ENCODE measurements around the gene DOCK11.

Gene DOCK11

DNA sequence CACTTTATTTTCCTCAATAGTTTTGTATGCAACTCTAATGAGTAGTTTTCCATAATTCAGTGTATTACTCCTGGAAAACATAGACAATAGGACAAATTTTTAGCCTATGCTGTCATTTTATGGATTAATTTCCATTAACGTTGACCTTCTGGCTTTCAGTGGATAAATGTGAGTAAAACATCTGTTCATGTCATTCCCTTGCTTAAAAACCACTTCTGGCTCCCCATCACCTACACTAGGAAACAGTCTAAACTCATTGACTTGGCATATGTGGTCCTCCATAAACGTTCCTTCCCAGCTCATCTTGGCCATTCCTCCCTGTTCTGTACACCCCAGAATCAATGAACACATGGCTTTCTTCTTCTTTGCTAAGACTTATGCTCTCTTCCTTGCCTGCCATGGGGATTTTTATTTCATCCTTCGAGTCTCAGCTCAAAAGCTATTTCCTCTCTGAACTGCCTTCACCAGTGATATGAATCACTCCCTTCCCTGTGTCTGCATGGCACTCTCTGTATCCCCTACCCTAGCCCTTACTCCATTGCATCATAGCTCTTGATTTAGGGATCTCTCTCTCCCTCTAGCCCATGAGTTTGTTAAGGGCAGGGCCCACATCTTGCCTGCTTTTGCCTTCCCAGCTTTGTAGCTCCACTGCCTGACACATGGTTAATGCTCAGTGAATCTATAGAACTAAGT is 34.8 kb downstream of the DOCK11 start:
- DNase-seq (ENCODE audit: low read depth), result no peak

DNA sequence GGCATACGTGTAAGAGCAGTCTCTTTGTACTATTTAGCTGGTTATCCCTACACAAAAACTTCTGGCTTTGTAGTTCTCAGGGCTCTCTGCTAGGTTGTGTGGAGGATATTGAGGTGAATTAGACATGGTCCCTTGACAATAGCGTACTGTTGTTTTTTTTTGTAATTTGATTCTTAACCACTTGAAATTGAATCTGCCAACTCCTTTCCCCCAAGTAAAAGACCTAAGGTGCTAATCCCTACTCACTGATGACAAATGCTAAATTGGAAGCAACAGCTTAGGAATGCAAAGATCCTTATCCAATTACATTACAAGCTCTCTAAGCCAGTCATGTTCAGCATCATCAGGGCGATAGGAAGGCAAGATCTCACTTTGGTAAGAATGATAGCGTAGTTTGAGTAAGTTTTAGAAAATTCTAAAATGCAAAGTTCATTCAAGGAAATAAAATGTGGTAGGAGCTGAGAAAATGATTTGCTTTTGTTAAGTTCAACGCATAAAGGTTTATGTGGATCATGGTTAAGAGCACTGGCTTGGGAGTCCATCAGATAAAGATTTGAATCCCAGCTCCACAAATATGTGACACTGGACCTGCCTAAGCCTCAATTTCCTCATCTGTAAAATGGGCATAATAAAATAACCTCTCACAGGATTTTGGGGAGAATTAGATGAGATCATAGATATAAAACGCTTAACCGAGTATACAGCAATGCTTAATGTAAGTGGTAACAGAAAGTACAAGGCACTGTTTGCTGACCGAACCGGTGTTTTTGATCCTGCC is 39.3 kb downstream of the DOCK11 start:
- no peak for DNase-seq (ENCODE audit: low read depth)

DNA sequence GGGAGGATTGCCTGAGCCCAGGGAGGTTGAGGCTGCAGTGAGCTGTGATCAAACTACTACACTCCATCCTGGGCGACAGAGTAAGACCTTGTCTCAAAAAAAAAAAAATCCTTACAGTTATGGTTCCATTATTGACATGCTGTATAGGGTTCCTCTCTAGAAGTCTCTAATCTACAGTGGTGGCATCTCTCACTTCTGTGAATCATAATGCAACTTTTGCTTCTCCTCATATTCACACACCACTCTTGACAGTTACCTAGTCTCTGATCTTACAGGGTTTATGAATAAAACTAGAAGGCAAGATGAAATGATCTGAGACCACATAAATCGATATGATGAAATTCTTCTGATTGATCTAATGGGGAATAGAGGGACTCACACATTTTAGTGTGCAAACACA is 40.6 kb downstream of the DOCK11 start:
- DNase-seq (ENCODE audit: low read depth), result no peak

DNA sequence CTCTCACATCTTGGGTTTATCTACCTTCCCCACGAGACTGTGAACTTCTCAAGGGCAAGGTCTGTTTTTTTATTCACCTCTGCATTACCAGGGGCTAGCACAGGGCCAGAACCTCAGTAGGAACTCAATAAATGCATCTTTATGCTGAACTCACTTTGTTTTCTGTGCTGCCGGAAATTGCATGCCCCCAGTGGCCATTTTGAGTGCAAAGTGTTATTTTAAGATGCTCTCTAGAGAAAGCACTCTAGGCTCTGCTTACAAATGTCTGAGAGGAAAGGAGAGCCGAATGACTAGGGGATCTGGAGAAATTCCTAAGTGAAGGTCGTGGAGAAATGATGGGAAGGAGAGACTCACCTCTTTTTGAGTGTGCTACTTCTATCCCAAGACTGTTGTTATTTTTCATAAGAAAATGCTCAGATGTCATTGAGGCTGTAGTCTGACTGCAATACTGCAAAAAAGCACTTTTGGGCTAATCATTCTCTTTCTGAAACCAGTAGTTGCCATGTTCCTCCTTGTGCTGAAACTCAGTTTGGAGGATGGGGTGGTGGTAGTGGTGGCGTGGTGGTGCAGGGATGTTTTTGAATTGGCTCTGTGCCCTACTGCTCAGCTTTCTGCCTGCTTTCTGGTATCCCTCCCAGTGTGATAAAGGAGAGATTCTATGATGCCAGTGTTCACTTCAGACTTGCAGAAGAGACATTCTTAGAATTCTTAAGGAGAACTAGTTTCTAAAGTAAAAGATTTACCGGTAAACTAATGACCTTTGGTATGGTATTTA is 41.3 kb downstream of the DOCK11 start:
- no peak for DNase-seq (ENCODE audit: low read depth)

DNA sequence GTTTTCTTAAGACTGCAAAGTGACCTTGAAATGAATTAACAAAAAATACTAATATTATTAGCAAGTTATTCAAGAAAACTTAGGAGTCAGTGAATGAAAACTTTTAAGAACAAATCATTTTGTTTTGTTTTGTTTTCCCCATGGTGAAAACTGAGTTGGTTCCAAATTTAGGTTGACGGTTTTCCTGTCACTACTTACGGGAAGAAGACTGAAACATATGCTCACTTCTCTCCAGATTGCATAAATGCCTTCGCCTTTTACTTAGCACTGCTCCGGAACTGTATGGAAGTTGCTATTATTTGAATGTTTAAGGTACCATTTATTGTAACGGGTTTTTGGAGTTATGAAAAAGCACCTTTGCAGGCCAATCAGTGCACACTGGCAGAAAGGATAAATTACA is 42.8 kb downstream of the DOCK11 start:
- DNase-seq (ENCODE audit: low read depth), result no peak

DNA sequence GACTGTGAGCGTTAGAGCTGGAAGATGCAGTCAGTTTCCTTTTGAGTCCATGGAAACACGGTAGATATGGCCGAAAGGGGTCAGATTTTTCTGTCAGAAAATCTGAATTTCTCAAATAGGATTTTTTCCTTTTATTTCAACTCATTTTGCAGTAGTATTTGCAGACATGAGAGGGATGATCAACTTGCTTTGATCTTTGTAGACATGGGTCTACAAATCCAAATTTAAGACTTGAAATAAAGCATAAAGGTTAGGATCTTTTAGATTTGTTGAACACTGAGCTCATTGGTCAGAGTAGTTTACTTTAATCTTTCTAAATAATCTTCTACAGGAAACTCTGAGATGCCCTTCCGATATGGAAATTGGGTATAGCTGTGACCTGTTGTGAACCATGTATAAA is 44.7 kb downstream of the DOCK11 start:
- no peak for DNase-seq (ENCODE audit: low read depth)

DNA sequence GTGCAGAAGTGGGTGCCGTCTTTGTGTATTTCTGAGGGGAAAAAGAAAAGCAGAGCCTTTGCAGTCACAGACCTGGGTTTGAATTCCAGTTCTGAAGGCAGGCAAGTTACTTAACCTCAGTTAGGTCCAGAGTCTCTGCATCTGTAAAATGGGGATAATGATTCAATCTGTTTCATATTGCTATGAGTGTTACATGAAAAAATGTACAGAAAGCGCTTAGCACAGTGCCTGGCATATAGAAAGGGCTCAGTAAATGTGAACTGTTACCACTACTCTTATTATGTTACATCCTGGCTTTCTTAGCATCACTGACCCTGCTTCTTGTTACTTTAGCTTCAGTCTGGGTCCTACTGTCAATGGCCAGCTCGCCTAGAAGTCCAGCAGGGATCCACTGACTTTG is 45.9 kb downstream of the DOCK11 start:
- no peak for DNase-seq (ENCODE audit: low read depth)

DNA sequence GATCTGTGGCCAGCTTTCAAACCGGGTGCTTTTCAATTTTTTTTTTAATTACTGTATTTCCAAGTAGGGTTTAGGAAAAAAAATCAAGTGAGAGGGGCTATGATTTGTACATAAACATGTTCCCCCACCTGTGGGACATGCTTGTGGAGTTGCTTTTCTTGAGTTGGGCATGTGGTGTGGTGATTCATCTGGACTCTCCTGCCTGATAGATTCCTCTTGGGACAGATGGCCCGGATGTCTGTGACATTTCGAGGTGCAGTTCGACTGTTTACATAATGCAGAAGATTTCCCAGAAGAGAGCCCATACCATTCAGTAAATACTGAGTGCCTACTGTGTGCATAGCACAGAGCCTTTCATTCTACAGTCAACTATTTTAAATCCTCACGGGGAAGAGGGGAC is 49.9 kb downstream of the DOCK11 start:
- DNase-seq (ENCODE audit: low read depth), result no peak

DNA sequence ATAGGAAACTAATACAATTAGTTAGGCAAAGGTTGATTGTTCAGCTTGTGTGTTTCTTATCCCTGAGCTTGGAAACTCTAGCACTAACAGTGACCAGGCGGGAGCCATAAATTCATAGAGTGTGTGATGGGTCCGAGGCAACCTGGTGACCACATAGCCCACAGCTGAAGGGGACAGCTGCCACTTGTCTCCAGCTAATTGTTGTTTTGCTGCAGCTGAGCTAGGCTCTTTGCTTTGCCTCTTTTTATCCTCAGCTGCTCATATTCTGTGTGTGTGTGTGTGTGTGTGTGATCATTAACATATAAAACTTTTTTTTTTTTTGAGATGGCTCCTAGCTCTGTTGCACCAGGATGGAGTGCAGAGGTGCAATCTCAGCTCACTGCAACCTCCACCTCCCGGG is 53.2 kb downstream of the DOCK11 start:
- no peak for DNase-seq (ENCODE audit: low read depth)

DNA sequence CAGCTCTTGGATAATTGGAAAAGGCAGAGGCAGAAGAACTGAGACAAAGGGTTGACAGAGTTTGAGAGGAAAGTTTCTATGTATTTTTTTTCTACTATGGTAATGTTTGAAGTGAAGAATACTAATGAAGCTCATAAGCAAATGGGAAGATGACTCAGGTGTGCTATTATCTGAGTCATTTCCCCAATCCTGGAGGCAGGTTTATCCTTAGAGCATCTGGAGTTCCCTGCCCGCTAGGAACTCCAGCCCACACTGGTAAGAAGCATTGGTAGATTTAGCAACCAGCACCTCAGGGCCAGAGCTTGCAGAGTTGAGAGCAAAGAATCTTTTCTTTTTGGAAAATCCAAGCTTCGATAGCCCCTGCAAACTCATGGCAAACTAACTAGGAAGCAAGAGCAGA is 55.2 kb downstream of the DOCK11 start:
- DNase-seq (ENCODE audit: low read depth), result no peak

DNA sequence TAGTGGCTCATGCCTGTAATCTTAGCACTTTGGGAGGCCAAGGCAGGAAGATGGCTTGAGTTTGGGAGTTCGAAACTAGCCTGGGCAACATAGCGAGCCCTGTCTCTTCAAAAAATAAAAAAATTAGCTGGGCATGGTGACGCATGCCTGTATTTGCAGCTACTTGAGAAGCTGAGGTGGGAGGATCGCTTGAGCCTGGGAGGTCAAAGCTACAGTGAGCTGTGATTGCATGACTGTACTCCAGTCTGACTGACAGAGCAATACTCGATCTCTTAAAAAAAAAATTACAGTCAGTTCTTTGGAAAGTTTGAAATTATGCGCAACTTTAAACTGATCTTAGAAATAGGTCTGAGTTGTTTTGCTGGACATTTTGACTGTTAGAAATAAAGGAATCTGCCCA is 55.8 kb downstream of the DOCK11 start:
- DNase-seq (ENCODE audit: low read depth), result no peak

DNA sequence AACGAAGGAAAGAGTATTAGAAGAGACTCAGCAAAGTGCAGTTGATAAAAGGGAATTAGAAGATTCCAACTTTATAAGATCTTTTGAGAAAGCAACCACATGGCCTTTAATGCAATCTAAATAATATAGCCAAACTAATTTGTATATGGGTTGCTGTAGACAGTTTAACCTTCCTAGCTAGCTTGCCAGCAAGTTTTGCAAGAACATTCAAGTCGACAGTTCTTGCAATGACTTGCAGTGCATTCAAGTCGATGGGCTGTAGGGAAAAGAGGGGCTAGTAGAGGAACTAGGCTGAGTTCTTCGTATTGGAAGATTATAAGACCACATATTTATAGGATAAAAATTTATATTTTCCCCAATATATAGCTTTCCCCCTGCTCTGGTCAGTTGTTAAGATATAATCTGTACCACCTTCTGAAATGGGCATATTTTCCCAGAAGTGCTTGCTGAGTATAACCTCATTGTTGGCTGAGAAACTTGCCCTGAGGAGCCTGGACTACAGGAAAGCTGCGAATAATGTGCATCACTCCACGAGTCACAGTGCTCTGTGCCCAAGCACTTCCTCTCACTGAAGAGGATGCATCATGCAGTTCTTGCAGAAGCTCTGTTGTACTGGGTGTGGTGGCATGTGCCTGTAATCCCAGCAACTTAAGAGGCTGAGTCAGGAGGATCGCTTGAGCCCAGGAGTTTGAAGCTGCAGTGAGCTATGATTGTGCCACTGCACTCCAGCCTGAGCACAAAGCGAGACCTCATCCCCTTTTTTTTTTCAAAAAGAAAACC is 56.7 kb downstream of the DOCK11 start:
- no peak for DNase-seq (ENCODE audit: low read depth)

DNA sequence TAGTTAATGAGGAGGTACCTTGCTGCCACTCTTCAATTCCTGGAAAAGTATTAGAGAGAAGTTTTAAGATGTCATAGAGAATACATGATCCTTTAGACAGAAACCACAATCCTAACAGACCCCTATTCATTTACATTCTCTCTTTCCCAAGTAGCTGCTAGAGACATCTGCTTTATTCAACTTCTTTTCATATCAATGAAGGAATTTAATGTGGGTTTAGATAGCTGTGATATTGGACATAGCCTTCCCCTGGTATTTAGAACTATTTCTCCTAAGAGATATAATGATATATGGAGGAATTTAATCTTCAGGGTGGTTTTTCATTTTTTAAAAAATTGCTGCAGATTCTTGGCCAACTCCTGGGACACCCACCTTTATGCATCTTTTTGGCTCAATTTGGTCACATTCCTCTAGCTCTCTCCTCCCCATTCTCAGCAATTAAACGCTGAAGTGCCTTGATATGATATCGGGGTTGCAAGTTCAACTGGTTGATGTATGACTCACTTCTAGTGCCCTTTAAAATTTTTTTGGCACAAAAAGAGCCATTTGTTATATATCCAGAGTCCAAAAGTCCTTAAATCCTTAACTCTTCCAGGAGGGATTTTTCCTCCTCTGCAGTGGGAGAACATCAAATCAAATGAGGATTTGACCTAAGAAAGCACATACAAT is 57.6 kb downstream of the DOCK11 start:
- DNase-seq (ENCODE audit: low read depth), result no peak

DNA sequence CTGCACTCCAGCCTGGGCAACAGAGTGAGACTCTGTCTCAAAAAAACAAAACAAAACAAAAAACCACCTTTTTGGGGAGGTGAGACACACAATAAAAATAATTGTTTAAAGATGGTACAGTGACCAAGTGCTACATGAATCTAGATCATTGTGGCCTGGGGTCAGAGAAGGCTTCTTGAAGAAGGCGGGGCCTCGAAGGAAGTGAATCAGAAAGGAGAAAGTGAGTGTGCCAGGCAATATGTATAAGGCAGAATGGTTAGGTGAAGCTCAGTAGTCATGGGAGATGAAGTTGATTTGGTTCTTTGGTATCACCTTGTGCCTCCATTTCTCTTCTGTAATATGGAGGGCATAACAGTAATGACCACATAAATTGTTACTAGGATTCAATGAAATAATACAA is 58.9 kb downstream of the DOCK11 start:
- no peak for DNase-seq (ENCODE audit: low read depth)

DNA sequence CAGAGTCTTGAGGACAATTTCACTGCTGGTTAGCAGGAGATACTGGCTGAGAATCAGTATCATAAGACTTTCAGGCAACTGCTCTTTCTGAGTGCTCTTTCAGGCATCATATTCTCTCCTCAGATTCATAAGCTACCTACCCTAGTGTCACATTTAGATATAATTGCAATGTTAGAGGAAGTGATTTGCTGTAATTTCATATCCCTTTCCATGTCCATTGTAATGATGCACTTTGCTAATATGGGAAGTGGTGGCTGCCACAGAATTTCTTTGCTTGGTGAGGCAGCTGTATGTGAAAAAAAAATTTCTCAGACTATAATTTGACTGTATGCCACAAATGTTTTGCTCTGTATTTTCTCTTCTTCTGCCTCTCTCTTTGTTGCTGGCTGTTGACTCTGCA is 63.3 kb downstream of the DOCK11 start:
- DNase-seq (ENCODE audit: low read depth), result no peak

DNA sequence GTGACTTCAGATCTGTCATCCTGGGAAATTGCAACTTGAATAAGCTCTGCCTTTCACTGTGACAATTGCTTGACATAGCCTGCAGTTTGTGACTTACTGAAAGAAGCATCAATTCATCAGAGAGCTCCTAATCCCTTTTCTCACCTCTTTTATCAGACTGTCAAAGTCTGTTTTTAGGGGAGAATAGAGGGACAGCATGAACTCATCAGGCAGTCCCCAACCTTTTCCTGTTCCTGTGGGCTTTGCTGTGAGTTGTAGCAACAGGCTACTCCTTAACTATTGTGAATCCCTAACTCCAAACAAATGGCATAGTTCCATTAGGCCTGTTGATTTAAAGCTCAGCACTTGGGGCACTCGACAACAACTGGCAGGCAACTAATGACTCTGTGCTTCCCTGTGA is 64.9 kb downstream of the DOCK11 start:
- DNase-seq (ENCODE audit: low read depth), result no peak

DNA sequence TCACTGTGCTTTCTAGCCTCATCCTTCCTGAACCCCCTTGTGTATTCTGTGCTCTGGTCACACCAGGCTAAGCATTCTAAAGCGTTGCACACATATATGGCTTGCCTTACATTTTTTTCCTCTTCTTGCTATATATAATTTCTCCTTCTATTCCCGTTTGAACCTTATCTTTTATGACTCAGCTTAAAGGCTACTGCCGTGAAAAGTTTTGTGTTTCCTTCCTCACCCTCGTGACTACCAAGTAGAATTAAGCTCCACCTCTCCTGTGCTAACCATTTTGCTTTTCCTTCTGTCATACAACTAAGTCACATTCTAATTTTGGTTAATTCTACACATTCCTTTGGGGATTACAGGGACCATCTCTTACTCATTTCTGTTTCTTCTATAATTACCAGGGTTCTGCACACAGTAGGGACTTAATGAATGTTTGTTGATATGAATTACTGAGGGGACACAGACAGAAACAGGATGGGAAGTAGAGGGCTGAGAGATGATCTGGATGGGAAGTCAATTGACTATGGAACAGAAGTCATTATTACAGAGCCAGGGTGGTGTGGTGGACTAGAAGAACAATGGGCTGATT is 67.1 kb downstream of the DOCK11 start:
- DNase-seq (ENCODE audit: low read depth), result no peak

DNA sequence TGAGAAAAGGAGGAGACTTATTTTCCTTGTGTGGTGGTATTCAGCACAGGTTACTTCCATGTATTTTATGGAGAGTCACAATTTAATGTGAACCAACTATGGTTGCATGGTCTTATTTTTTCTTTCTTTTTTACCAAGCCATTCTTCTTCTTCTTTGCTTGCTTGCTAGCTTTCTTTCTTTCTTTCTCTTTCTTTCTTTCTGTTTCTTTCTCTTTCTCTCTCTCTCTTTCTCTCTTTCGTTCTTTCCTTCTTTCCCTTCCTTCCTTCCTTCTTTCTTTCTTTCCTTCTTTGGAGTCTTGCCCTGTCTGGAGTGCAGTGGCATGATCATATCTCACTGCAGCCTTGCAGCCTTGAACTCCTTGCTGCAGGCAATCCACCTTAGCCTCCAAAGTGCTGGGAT is 68.9 kb downstream of the DOCK11 start:
- DNase-seq (ENCODE audit: low read depth), result no peak

DNA sequence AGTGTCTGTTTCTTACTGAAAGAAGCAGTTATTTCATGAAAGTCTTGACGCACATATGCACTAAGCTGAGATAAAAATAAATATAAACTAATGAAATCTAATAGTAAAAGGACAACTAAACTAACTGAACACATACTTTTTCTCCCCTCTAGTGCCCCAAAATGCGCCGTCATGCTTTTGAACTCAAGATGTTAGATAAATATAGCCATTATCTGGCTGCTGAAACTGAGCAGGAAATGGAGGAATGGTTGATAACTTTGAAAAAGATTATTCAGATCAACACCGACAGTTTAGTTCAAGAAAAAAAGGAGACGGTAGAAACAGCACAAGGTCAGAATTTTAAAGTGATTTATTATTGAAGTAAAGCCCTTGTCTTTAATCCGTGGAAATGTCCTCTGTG is 70.2 kb downstream of the DOCK11 start:
- no peak for DNase-seq (ENCODE audit: low read depth)

DNA sequence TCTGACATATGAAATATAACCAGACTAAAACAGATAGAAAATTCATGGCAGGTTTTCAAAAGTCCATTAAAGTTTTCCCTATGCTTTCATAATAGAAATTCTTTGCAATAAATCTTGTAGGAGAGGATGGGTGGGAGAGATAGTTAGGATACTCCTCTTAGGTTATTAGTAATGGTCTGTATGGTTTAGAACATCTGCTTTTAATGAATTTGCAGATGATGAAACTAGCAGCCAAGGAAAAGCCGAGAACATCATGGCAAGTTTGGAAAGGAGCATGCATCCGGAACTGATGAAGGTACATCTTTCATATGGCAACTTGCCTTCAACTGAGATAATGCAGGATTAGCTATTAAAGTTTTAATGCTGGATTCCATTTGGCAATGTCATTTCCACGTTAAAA is 70.7 kb downstream of the DOCK11 start:
- no peak for DNase-seq (ENCODE audit: low read depth)

DNA sequence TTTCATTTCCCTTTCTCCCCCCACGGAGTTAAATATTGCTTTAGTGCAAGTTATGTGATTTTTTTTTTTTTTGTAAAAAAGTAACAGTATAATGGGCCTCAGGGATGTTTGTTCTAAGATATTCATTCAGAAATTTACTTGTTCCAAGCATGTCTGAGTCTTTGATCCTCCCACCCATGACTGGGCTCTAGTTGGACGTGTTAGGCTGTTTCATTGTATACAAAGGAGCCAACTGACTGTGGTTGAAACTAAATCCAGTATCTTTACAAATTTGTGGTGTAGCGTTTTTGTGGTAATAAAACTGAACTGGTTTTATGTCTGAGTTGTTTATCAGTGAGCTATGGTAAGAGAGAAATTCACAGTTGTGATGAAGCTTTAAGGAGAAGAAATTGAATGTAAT is 74.1 kb downstream of the DOCK11 start:
- no peak for DNase-seq (ENCODE audit: low read depth)
